OCI-LY1 (cell line): Measurements from ENCODE around the gene KAT8.

ENCODE experiments used
- H2AFZ ChIP-seq: fragments of 200-600 bp; sonication (generic), shearing (Covaris generic); 2 replicates; pipeline ENCODE4 v1.6.0; 2014; ENCODE audit warnings: antibody characterized with exemption, mild to moderate bottlenecking, low read length
- H3F3A ChIP-seq: fragments of 200-600 bp; sonication (generic), shearing (Covaris generic); 2 replicates; pipeline ENCODE4 v1.6.0; 2014; ENCODE audit warnings: mild to moderate bottlenecking, antibody characterized with exemption, low read length, moderate library complexity; ENCODE audit not compliant: insufficient read depth
- H3K27ac ChIP-seq: fragments of 200-600 bp; sonication (generic); 2 replicates; pipeline ENCODE4 v1.5.1; 2014; ENCODE audit warnings: low read length, mixed run types, mild to moderate bottlenecking, low read depth; ENCODE audit not compliant: poor library complexity, severe bottlenecking
- H3K27me3 ChIP-seq: fragments of 200-600 bp; sonication (generic); 2 replicates; pipeline ENCODE4 v1.6.0; 2014; ENCODE audit warnings: antibody characterized with exemption, mild to moderate bottlenecking, low read length, moderate library complexity; ENCODE audit not compliant: insufficient read depth
- H3K36me3 ChIP-seq: fragments of 200-600 bp; sonication (generic); 2 replicates; pipeline ENCODE4 v1.6.1; 2014; ENCODE audit warnings: mild to moderate bottlenecking, antibody characterized with exemption, low read length, moderate library complexity, mixed read lengths; ENCODE audit not compliant: insufficient read depth
- H3K4me1 ChIP-seq: fragments of 200-600 bp; sonication (generic); 2 replicates; pipeline ENCODE4 v1.5.1; 2014; ENCODE audit warnings: mild to moderate bottlenecking, low read length, moderate library complexity; ENCODE audit not compliant: insufficient read depth, severe bottlenecking
- H3K4me2 ChIP-seq: fragments of 200-600 bp; sonication (generic), shearing (Covaris generic); 2 replicates; pipeline ENCODE4 v1.6.1; 2014; ENCODE audit warnings: low read length
- H3K4me3 ChIP-seq: fragments of 200-600 bp; sonication (generic); 2 replicates; pipeline ENCODE4 v1.5.1; 2014; ENCODE audit warnings: low read length, low read depth, mild to moderate bottlenecking, mixed read lengths; ENCODE audit not compliant: poor library complexity, severe bottlenecking
- H3K79me2 ChIP-seq: fragments of 200-600 bp; shearing (Covaris generic); 2 replicates; pipeline ENCODE4 v1.6.1; 2016; ENCODE audit warnings: mixed run types, low read length, mixed read lengths; ENCODE audit not compliant: insufficient read depth
- H3K9ac ChIP-seq: fragments of 200-600 bp; sonication (generic), shearing (Covaris generic); 2 replicates; pipeline ENCODE4 v1.6.1; 2014; ENCODE audit warnings: mild to moderate bottlenecking, low read length, mixed read lengths
- H3K9me2 ChIP-seq: fragments of 200-600 bp; sonication (generic), shearing (Covaris generic); 2 replicates; pipeline ENCODE4 v1.6.1; 2014; ENCODE audit warnings: low read depth, mild to moderate bottlenecking, low read length, mixed read lengths
- H3K9me3 ChIP-seq: fragments of 200-600 bp; shearing (Covaris generic); 2 replicates; pipeline ENCODE4 v1.6.1; 2014; ENCODE audit warnings: low read length, mixed read lengths
- H4K20me1 ChIP-seq: fragments of 200-600 bp; sonication (generic), shearing (Covaris generic); 2 replicates; pipeline ENCODE4 v1.6.0; 2016; ENCODE audit warnings: mild to moderate bottlenecking, low read length; ENCODE audit not compliant: insufficient read depth
- EZH2 ChIP-seq: fragments of 200-600 bp; sonication (generic), shearing (Covaris generic); IDR thresholded peaks from 2 replicates; pipeline ENCODE4 v1.8.0; 2017; ENCODE audit warnings: borderline replicate concordance, mixed run types, mild to moderate bottlenecking, antibody characterized with exemption, low read length, moderate library complexity, mixed read lengths
- TF ChIP-seq, protein P1 (sequence below): fragments of 200-600 bp; sonication (generic), shearing (Covaris generic); IDR thresholded peaks from 2 replicates; pipeline ENCODE4 v1.5.1; 2017; ENCODE audit warnings: mild to moderate bottlenecking, antibody characterized with exemption, low read length, moderate library complexity, mixed read lengths

The KAT8 gene

DNA sequence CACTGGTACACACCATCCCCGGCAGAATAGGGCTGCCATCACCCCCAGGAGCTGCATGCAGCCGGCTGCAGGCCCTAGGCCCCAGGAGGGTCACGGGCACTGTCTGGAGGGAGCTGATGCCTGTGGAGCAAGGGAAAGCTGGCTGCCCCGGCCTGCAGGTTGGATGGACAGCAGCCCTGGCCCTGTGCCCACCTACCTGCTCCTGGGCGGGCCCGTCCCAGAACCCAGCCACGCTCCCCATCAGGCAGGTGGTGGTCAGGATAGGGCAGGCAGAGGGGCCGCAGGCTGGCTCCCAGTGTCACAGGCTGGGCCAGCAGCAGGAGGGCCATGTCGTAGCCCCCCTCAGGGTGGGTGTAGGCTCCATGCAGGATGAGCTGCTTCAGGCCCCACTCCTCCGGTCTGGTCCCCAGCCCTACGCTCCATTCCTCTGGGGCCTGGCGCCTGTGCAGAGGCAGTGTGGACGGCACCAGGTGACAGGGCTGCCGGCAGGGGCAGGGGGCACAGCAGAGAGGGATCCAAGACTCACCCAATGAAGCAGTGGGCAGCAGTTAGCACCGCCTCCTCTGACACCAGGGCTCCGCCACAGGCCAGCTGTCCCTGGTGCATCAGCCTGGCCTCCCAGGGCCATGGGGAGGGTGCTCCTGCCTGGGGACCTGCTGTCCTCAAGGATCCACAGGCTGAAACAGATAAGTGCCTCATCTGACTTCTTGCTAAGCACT is 32.7 kb upstream of the KAT8 start:
- Histone ChIP-seq H3K9me2 (no peaks in the 10 kb centered on the region), H3K27me3 (no peaks in the 10 kb centered on the region), H3K27ac (no peak overlapping the region), H3K4me3 (no peak overlapping the region), H4K20me1 (no peaks in the 10 kb centered on the region), H2AFZ (no peak overlapping the region), H3K9me3 (no peaks in the 10 kb centered on the region), H3K36me3 (peaks cover 36% of the 10 kb centered on the region), H3F3A (no peaks in the 10 kb centered on the region), H3K79me2 (no peaks in the 10 kb centered on the region), H3K9ac (no peak overlapping the region), H3K4me2 (no peak overlapping the region), H3K4me1 (no peaks in the 10 kb centered on the region)
- TF ChIP-seq, protein P1, sequence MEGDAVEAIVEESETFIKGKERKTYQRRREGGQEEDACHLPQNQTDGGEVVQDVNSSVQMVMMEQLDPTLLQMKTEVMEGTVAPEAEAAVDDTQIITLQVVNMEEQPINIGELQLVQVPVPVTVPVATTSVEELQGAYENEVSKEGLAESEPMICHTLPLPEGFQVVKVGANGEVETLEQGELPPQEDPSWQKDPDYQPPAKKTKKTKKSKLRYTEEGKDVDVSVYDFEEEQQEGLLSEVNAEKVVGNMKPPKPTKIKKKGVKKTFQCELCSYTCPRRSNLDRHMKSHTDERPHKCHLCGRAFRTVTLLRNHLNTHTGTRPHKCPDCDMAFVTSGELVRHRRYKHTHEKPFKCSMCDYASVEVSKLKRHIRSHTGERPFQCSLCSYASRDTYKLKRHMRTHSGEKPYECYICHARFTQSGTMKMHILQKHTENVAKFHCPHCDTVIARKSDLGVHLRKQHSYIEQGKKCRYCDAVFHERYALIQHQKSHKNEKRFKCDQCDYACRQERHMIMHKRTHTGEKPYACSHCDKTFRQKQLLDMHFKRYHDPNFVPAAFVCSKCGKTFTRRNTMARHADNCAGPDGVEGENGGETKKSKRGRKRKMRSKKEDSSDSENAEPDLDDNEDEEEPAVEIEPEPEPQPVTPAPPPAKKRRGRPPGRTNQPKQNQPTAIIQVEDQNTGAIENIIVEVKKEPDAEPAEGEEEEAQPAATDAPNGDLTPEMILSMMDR, result no peak
- TF ChIP-seq EZH2, result no peak

DNA sequence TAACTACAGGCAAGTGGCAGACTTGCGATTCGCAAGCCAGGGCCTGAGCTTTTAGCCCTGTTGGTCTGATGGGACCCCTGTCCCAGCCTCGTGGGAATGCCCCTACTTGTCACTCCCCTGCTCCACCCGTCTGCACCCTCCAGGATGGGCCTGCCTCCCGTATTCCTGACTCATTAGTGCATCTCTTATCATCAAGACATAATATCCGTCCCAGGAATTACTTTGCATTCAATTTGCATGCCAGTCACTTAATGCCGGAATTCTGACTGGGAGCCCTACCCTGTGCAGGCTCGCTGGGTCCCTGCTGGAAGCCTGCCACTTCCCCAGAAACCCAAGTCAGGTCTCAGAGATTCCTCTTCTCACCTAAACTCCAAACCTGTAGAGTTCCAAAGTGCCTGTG is 32.1 kb upstream of the KAT8 start:
- Histone ChIP-seq H3K4me2 (no peak overlapping the region), H2AFZ (no peak overlapping the region), H3K36me3 (peaks cover 30% of the 10 kb centered on the region; the same call in 1 of the 2 replicates), H3K9me3 (no peaks in the 10 kb centered on the region), H3K9me2 (no peaks in the 10 kb centered on the region), H3K79me2 (no peaks in the 10 kb centered on the region), H3K4me3 (no peak overlapping the region), H3K27me3 (no peaks in the 10 kb centered on the region), H3K9ac (no peak overlapping the region), H3F3A (no peaks in the 10 kb centered on the region), H3K4me1 (no peaks in the 10 kb centered on the region), H4K20me1 (no peaks in the 10 kb centered on the region), H3K27ac (no peak overlapping the region)
- TF ChIP-seq EZH2, result no peak
- TF ChIP-seq, protein P1, result no peak

DNA sequence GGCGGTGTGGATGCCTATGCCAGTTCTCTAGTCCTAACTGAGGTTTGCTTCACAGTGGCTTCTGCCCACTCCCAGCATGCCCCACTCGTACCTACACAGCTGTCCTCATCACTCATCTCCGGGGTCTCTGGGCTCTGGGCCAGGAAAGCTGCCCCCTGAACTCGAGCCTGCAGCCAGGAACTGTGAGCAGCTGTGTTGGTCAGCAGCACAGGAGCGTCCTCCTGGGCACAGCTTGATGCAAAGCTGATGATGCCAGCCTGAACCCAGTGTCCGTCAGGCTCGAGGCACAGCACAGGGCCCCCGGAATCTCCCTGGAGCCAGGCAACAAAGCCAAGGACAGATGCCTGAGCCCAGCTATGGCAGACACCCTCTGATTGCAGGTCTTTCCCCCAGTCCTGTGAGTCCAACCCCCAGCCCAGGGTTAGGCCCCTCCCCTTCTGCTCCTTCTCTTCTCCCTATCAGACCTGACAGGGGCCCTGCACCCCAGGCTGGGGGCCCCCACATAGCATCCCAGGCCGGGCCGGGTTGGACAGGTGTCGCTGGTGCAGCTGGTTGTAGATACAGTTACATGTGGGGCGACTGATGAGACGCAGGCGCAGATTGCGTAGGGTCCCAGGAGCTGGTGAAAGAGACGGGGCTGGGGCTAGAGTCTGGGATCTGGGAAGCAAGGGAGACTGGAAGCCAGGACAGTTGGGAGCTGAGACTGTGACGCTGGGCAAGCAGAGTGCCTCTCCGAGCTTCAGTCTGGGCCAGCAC is 31.4 kb upstream of the KAT8 start:
- Histone ChIP-seq H3K4me1 (no peaks in the 10 kb centered on the region), H2AFZ (no peak overlapping the region)

More for the DNA sequence above, 31.4 kb upstream of the KAT8 start:
- no peaks in the 10 kb centered on the region for H3K9me2 ChIP-seq
- no peak for TF ChIP-seq EZH2
- TF ChIP-seq, protein P1, result no peak
- H3K9me3 ChIP-seq, result no peaks in the 10 kb centered on the region
- no peaks in the 10 kb centered on the region for H3F3A ChIP-seq
- no peaks in the 10 kb centered on the region for H3K79me2 ChIP-seq
- H4K20me1 ChIP-seq, result no peaks in the 10 kb centered on the region
- no peak overlapping the region for H3K9ac ChIP-seq
- no peak overlapping the region for H3K27ac ChIP-seq
- no peak overlapping the region for H3K4me2 ChIP-seq
- no peak overlapping the region for H3K4me3 ChIP-seq
- H3K27me3 ChIP-seq, result no peaks in the 10 kb centered on the region
- peaks cover 30% of the 10 kb centered on the region; the same call in 1 of the 2 replicates for H3K36me3 ChIP-seq
